GM18526 (cell line): ENCODE data around the gene HSD17B3.

ENCODE experiments used
- POLR2A ChIP-seq: IDR thresholded peaks from 3 replicates; pipeline ENCODE4 v1.6.1; 2011; ENCODE audit not compliant: insufficient read length; ENCODE audit errors: extremely low read depth

The HSD17B3 gene

DNA sequence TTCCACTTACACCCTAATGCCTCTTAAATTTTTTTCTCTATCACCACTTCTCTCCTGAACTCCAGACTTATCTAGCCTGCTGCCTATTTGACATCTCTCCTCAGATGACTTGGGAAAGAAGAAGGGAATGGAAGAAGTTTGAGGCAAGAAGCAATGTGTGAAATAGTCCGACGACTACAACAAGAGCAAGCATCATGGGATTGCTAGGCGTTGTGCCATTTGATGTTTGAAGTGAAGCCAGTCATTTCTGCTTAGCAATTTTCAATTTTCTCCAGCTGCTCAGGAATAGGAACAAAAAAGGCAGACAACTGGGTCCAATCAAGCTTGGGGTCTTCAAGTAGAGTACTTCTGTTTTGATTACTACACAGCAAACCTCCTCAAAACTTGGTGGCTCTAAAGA is 106.4 kb downstream of the HSD17B3 start:
- TF ChIP-seq POLR2A, result no peak

GRCh38 chr9:96193236-96193755 is 108.7 kb downstream of the HSD17B3 start:
- TF ChIP-seq POLR2A, result no peak

- no peak for TF ChIP-seq POLR2A
Observed at GRCh38 chr9:96192710-96193109, 109.3 kb downstream of the HSD17B3 start.

DNA sequence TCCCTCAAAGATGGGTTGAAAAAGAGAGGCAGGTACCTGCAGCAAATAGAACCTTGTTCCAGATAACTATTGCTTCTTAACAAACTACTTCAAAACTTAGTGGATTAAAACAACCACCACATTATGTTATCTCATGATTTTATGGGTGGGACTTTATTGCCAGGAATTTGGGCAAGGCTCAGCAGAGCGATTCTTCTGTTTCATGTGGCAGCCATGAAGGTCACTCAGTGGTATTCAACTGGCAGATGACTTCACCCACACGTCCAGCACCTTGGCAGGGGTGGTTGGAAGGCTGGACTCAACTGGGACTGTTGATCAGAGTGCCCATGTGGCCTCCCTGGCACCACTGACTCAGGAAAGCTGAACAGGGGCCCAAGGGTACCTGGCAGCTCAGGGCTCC is 112.0 kb downstream of the HSD17B3 start:
- TF ChIP-seq POLR2A, result no peak

DNA sequence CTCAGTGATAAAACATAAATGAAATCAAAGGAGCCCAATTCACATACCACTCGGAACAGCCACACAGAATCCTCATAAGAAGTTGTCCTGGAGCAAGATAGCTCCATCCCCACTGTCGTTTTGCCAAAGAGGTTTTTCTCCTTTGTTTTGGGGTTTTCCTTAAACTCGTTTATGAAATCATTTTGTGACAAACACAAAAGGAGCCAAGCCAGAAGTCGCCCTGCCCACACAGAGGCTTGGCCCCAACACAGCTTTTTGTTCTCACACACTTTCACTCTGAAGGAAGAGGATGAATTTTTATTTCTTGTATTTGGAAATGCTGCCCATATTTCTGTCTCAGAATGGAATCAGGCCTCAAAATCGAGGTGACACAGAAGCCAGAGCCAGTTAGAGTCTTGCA is 113.4 kb downstream of the HSD17B3 start:
- no peak for TF ChIP-seq POLR2A

DNA sequence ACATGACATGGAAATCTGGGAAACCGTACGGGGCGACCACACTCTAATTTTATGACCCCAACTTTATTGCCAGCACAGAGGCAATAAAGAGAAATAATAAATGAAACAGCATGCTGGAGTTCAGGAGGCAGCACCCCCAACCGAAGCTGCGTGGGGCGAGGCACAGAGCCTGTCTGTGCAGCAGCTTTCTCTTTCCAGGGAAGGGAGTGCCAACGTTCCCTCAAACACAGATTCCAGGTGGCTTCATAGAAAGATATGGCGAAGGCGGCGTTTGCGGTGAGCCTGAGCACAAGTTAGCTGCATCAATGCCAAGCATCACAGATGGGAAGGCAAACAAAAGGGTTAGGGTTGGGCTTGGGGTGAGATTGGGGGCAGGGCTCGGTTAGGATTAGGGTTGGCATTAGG is 114.8 kb downstream of the HSD17B3 start:
- TF ChIP-seq POLR2A, result no peak

DNA sequence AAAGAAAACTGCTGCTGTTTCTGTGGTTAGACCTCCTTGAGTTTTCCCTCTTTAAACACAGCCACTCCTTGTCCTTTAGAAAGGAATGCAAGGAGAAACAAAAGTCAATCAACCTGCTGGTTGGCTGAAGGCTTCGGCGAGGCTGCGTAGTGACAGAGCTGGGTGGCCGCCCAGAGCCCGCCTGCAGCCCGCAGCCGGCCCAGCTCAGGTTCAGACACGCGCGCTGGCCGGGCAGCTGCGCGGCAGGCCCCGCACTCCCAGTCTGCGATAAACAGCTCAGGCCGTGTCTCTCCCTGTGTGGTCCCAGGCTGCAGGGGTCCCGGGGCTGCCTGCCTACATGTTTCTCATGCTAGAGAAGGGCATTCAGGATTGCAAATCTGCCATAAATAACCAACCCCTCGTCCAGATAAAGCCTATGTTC is 115.4 kb downstream of the HSD17B3 start:
- TF ChIP-seq POLR2A, result no peak

DNA sequence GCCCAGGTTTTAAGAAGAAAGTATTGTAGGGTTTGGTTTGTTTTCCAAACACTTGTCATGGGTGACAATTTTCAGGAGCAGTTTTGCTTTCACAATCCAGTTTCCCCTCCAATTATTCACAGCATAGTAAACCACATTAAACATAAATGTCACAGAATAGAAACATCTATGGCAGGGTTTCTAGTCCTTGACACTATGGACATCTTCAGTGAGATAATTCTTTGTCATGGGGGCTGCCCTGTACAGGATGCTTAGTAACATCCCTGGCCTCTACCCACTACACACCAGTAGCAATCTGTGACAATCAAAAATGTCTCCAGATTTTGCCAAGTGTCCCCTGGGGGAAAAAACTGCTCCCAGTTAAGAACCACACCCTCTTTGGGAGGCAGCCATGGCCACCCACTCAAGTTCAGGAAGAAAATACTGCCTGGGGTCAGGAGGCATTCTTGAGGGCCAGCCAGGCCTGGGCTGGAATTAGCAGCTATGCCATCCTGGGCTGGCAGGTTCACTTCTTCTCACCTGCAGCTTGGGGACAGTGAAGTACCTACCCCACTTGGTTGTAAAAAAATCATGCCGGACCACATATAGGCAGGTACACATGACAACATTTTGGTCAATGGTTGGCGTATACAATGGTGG is 116.3 kb downstream of the HSD17B3 start:
- TF ChIP-seq POLR2A, result no peak
